ENCODE data around the gene ACTL8.

DNA sequence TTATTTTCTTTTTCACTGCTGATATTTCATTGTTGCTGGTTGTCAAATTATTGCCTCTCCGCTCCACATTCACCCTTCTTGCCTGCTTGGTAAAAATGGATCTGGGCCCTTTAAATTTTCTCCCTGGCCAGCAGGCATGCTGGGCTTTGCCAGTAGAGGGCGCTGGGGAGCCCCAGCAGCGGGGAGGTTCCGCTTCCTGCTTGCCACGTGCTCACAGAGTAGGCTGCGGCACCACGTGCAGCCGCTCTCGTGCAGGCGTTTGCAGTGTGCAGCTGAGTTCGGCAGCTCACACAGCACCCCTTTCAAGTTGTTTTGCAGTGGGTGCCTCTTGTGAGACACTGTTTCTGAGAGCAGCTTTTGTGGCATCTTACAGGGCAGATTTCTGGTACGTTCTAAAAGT, at the start of gene ACTL8:
- TF ChIP-seq POLR2AphosphoS5 (IDR thresholded peaks at IDR 0.05; ENCODE audit: low read depth, low read length), result no peak
- no peak for TF ChIP-seq POLR2A (IDR thresholded peaks at IDR 0.05; ENCODE audit: low read depth, low read length)
- no peak for TF ChIP-seq TAF1 (IDR thresholded peaks at IDR 0.05; ENCODE audit: borderline replicate concordance, low read depth, low read length)
